GM12878 (cell line): ENCODE measurements around the gene C9orf72.

Experiments
- ATF2 ChIP-seq: IDR thresholded peaks from 2 replicates; pipeline ENCODE4 v1.6.1; 2012; ENCODE audit warnings: low read length, inconsistent platforms
- BHLHE40 ChIP-seq, 2 experiments: fragments of 450-650 bp in 1 of 2; IDR thresholded peaks; 2 replicates each; pipeline ENCODE4 v1.6.1; 2011 to 2017; ENCODE audit warnings: low read depth in 2 of 2, borderline replicate concordance in 1 of 2, improper control_type of control experiment in 1 of 2, low read length in 1 of 2, mild to moderate bottlenecking in 1 of 2
- CTCF ChIP-seq, 3 experiments: IDR thresholded peaks in 2 of 3; conservative IDR thresholded peaks in 1 of 3; 2 replicates each; pipeline ENCODE4 v1.5.1; 2011; ENCODE audit warnings: low read depth in 3 of 3, low read length in 3 of 3, mild to moderate bottlenecking in 3 of 3, control low read depth in 2 of 3, moderate library complexity in 2 of 3, inconsistent platforms in 1 of 3, mixed read lengths in 1 of 3; ENCODE audit not compliant: control insufficient read depth in 2 of 3, insufficient read depth in 1 of 3; ENCODE audit errors: extremely low read depth in 1 of 3
- DPF2 ChIP-seq: fragments of 450-650 bp; IDR thresholded peaks from 2 replicates; pipeline ENCODE4 v1.6.1; 2017; ENCODE audit warnings: mild to moderate bottlenecking
- E2F8 ChIP-seq: fragments of 450-650 bp; IDR thresholded peaks from 2 replicates; pipeline ENCODE4 v1.6.1; 2018; ENCODE audit warnings: mild to moderate bottlenecking, low read depth, moderate library complexity; ENCODE audit not compliant: partially characterized antibody
- EP300 ChIP-seq, 2 experiments: fragments of 150-350 bp in 1 of 2; IDR thresholded peaks; 2 replicates each; pipeline ENCODE4 v1.6.1; 2011 to 2012; ENCODE audit warnings: low read depth in 2 of 2, low read length in 2 of 2, borderline replicate concordance in 1 of 2, improper control_type of control experiment in 1 of 2, inconsistent platforms in 1 of 2; ENCODE audit not compliant: control insufficient read depth in 1 of 2
- ETV6 ChIP-seq, 2 experiments: fragments of 450-650 bp in 1 of 2; IDR thresholded peaks in 1 of 2; conservative IDR thresholded peaks in 1 of 2; 2 replicates each; pipeline ENCODE4 v1.6.1; 2014; ENCODE audit warnings: antibody characterized with exemption in 1 of 2, borderline replicate concordance in 1 of 2, low read depth in 1 of 2, mild to moderate bottlenecking in 1 of 2, moderate library complexity in 1 of 2
- GABPA ChIP-seq: IDR thresholded peaks from 2 replicates; pipeline ENCODE4 v1.6.1; 2014; ENCODE audit warnings: antibody characterized with exemption, low read depth, mild to moderate bottlenecking, inconsistent platforms
- NFIC ChIP-seq: IDR thresholded peaks from 2 replicates; pipeline ENCODE4 v1.6.1; 2012; ENCODE audit warnings: low read depth, mild to moderate bottlenecking, inconsistent platforms, low read length, moderate library complexity
- NR2C2 ChIP-seq: IDR thresholded peaks from 2 replicates; pipeline ENCODE4 v1.6.1; 2011; ENCODE audit warnings: borderline replicate concordance, low read depth; ENCODE audit not compliant: control insufficient read depth, insufficient read length
- POLR2A ChIP-seq: IDR thresholded peaks from 2 replicates; pipeline ENCODE4 v1.6.1; 2011; ENCODE audit warnings: low read depth, mild to moderate bottlenecking, low read length
- RAD21 ChIP-seq: IDR thresholded peaks from 2 replicates; pipeline ENCODE4 v1.6.1; 2011; ENCODE audit warnings: mild to moderate bottlenecking, low read depth, low read length, moderate library complexity; ENCODE audit not compliant: insufficient read depth
- USF2 ChIP-seq: IDR thresholded peaks from 2 replicates; pipeline ENCODE4 v1.6.1; 2011; ENCODE audit warnings: low read depth, low read length, improper control_type of control experiment, borderline replicate concordance
- ZNF274 ChIP-seq: IDR thresholded peaks from one replicate; pipeline ENCODE4 v1.8.0; 2011; ENCODE audit not compliant: insufficient read length, insufficient read depth

GRCh38 chr9:27582794-27583193 lies 9.5 kb upstream of the C9orf72 start:
- TF ChIP-seq NFIC, result no peak
- TF ChIP-seq NR2C2, result no peak
- no peak for TF ChIP-seq USF2
- TF ChIP-seq POLR2A, result no peak
- TF ChIP-seq ZNF274, result no peak
- no peak for TF ChIP-seq ETV6 (conservative IDR thresholded peaks at IDR 0.05 in 1 of 2, IDR thresholded peaks at IDR 0.05 in 1 of 2; ENCODE audit: borderline replicate concordance in 1 of 2, low read depth in 1 of 2)
- no peak for TF ChIP-seq E2F8
- no peak for TF ChIP-seq DPF2
- TF ChIP-seq CTCF (IDR thresholded peaks at IDR 0.05 in 2 of 3, conservative IDR thresholded peaks at IDR 0.05 in 1 of 3; ENCODE audit: control insufficient read depth in 2 of 3, extremely low read depth in 1 of 3, insufficient read depth in 1 of 3, low read depth in 3 of 3, low read length in 3 of 3), result no peak
- TF ChIP-seq RAD21, result no peak
- TF ChIP-seq BHLHE40 (IDR thresholded peaks at IDR 0.05; ENCODE audit: borderline replicate concordance in 1 of 2, low read depth in 2 of 2, low read length in 1 of 2), result no peak
- no peak for TF ChIP-seq GABPA
- no peak for TF ChIP-seq EP300 (IDR thresholded peaks at IDR 0.05; ENCODE audit: borderline replicate concordance in 1 of 2, control insufficient read depth in 1 of 2, low read depth in 2 of 2, low read length in 2 of 2)
- TF ChIP-seq ATF2, result no peak
